Measurements from ENCODE around the gene FBXW12. TPM values are rescaled to one million over a fixed set of nuclear protein-coding genes. Genes with fewer than 3 reads are reported as not detected.

FBXW12 gene
- polyA plus RNA-seq, 1 donor from 2014 or later: not detected

GRCh38 chr3:48388966-48389365 lies 16.9 kb downstream of the FBXW12 start:
- H3K9me2 ChIP-seq (ENCODE audit: insufficient read depth, low read length): no peaks in the 10 kb centered on the region
- H3K27ac ChIP-seq (ENCODE audit: low read length): no peak overlapping the region
- H3K4me3 ChIP-seq (ENCODE audit: low read length): no peak overlapping the region
- peaks cover 5% of the 10 kb centered on the region for H3K9me3 ChIP-seq (ENCODE audit: low read length)
- H4K20me1 ChIP-seq (ENCODE audit: insufficient read depth): no peaks in the 10 kb centered on the region
- no peak overlapping the region for H3K4me2 ChIP-seq (ENCODE audit: low read length)
- no peaks in the 10 kb centered on the region for H3K36me3 ChIP-seq (ENCODE audit: insufficient read depth, low read length)
- no peak overlapping the region for H3K9ac ChIP-seq (ENCODE audit: low read length)
- H3K27me3 ChIP-seq (ENCODE audit: insufficient read depth, low read depth, low read length): no peaks in the 10 kb centered on the region
- no peaks in the 10 kb centered on the region for H3K79me2 ChIP-seq (replicated peaks; ENCODE audit: insufficient read depth, low read length)
- TF ChIP-seq POLR2AphosphoS5 (IDR thresholded peaks at IDR 0.05) (no peak), REST (IDR thresholded peaks at IDR 0.05; ENCODE audit: borderline replicate concordance) (no peak), TAF1 (IDR thresholded peaks at IDR 0.05; ENCODE audit: low read depth) (no peak), CTCF (IDR thresholded peaks at IDR 0.05; ENCODE audit: poor library complexity, severe bottlenecking) (no peak), RAD21 (conservative IDR thresholded peaks at IDR 0.05) (no peak)
- no peak overlapping the region for H2AFZ ChIP-seq (ENCODE audit: low read depth, low read length)
- H3F3A ChIP-seq (ENCODE audit: insufficient read depth, low read length, poor library complexity, severe bottlenecking): no peaks in the 10 kb centered on the region

- H3K9me3 ChIP-seq (ENCODE audit: low read length): no peaks in the 10 kb centered on the region
- H3K27ac ChIP-seq (ENCODE audit: low read length): no peak overlapping the region
- no peak overlapping the region for H3K9ac ChIP-seq (ENCODE audit: low read length)
- TF ChIP-seq RAD21 (conservative IDR thresholded peaks at IDR 0.05): no peak
- H4K20me1 ChIP-seq (ENCODE audit: insufficient read depth): no peaks in the 10 kb centered on the region
- H3F3A ChIP-seq (ENCODE audit: insufficient read depth, low read length, poor library complexity, severe bottlenecking): no peaks in the 10 kb centered on the region
- no peaks in the 10 kb centered on the region for H3K36me3 ChIP-seq (ENCODE audit: insufficient read depth, low read length)
- H2AFZ ChIP-seq (ENCODE audit: low read depth, low read length): no peak overlapping the region
- no peaks in the 10 kb centered on the region for H3K79me2 ChIP-seq (replicated peaks; ENCODE audit: insufficient read depth, low read length)
- no peak overlapping the region for H3K4me3 ChIP-seq (ENCODE audit: low read length)
- H3K4me2 ChIP-seq (ENCODE audit: low read length): no peak overlapping the region
- H3K9me2 ChIP-seq (ENCODE audit: insufficient read depth, low read length): no peaks in the 10 kb centered on the region
- no peaks in the 10 kb centered on the region for H3K27me3 ChIP-seq (ENCODE audit: insufficient read depth, low read depth, low read length)
Measured at GRCh38 chr3:48394391-48394790, 22.4 kb downstream of the FBXW12 start.

DNA sequence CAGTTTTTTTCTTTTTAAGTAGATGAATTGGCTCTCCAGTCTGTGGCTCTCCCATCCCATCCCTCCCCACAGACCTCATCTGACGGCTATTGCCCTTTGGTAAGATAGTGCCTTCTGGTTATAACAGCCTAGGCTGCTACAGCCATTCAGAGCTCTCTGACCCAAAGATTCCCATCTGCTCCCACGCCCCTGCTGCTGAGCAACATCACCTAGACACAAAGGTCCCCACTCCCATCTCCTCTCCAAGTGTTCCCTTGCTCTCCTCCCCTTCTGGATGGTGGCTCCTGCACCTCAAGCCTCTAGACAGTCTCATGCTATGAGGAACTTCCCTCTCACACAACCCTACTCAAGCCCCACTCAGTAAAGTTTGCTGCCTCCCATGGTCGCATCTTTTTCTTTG lies 23.7 kb downstream of the FBXW12 start:
- Histone ChIP-seq H3K9me2 (ENCODE audit: insufficient read depth, low read length) (no peaks in the 10 kb centered on the region), H3K4me3 (ENCODE audit: low read length) (no peak overlapping the region), H3K27me3 (ENCODE audit: insufficient read depth, low read depth, low read length) (no peaks in the 10 kb centered on the region), H4K20me1 (ENCODE audit: insufficient read depth) (no peaks in the 10 kb centered on the region), H3F3A (ENCODE audit: insufficient read depth, low read length, poor library complexity, severe bottlenecking) (no peaks in the 10 kb centered on the region), H3K79me2 (replicated peaks; ENCODE audit: insufficient read depth, low read length) (no peaks in the 10 kb centered on the region), H3K9me3 (ENCODE audit: low read length) (no peaks in the 10 kb centered on the region), H2AFZ (ENCODE audit: low read depth, low read length) (no peak overlapping the region), H3K9ac (ENCODE audit: low read length) (no peak overlapping the region), H3K4me2 (ENCODE audit: low read length) (no peak overlapping the region), H3K36me3 (ENCODE audit: insufficient read depth, low read length) (no peaks in the 10 kb centered on the region), H3K27ac (ENCODE audit: low read length) (no peak overlapping the region)
- no peak for TF ChIP-seq EP300 (conservative IDR thresholded peaks at IDR 0.05; ENCODE audit: poor library complexity, severe bottlenecking)
- TF ChIP-seq POLR2AphosphoS5 (IDR thresholded peaks at IDR 0.05): no peak
- TF ChIP-seq EZH2 (IDR thresholded peaks at IDR 0.05; ENCODE audit: borderline replicate concordance, insufficient read depth, low read length, poor library complexity, severe bottlenecking): no peak
- no peak for TF ChIP-seq RAD21 (conservative IDR thresholded peaks at IDR 0.05)
- no peak for TF ChIP-seq TAF1 (IDR thresholded peaks at IDR 0.05; ENCODE audit: low read depth)
- TF ChIP-seq MXI1 (conservative IDR thresholded peaks at IDR 0.05; ENCODE audit: poor library complexity, severe bottlenecking): no peak
- TF ChIP-seq CTCF (IDR thresholded peaks at IDR 0.05; ENCODE audit: poor library complexity, severe bottlenecking): no peak
- no peak for TF ChIP-seq REST (IDR thresholded peaks at IDR 0.05; ENCODE audit: borderline replicate concordance)
- TF ChIP-seq SMC3 (conservative IDR thresholded peaks at IDR 0.05; ENCODE audit: poor library complexity): no peak
